Tibial nerve (tissue), 4 donors: Measurements from ENCODE around the gene RXYLT1.
"Not testable (repeated sequence)": the region's sequence is repeated elsewhere in the genome, so short reads cannot be mapped to it uniquely, and the experiment has no call there.

ENCODE experiments used
- CTCF ChIP-seq, 5 experiments: fragments of 200-600 bp in 3 of 5; fragments of 450-650 bp in 2 of 5; sonication (generic) in 3 of 5; IDR thresholded peaks; one replicate each; pipeline ENCODE4 v1.5.1; 2016 to 2019; ENCODE audit warnings: antibody characterized with exemption in 5 of 5, mild to moderate bottlenecking in 3 of 5, moderate library complexity in 2 of 5
- EP300 ChIP-seq, 2 donors: sonication (generic); formaldehyde crosslinking; IDR thresholded peaks; one replicate each; pipeline ENCODE4 v1.6.1; 2017; ENCODE audit warnings: antibody characterized with exemption in 2 of 2, mild to moderate bottlenecking in 1 of 2
- POLR2A ChIP-seq, 2 donors: fragments of 450-650 bp; IDR thresholded peaks; one replicate each; pipeline ENCODE4 v1.6.1; 2017; ENCODE audit warnings: antibody characterized with exemption in 2 of 2, mild to moderate bottlenecking in 2 of 2, moderate library complexity in 2 of 2

- not testable (repeated sequence) for TF ChIP-seq POLR2A, CTCF, EP300 (IDR thresholded peaks at IDR 0.05)
Measured at GRCh38 chr12:63747136-63747535, 32.6 kb upstream of the RXYLT1 start.
